C4-2B (cell line): Measurements from ENCODE around the gene STAT4.

Experiments used
- CTCF ChIP-seq: fragments of 450-650 bp; conservative IDR thresholded peaks from 2 replicates; pipeline ENCODE4 v1.5.1; 2017; ENCODE audit warnings: mild to moderate bottlenecking
- ZFX ChIP-seq: fragments of 450-650 bp; IDR thresholded peaks from 2 replicates; pipeline ENCODE4 v1.6.1; 2017

- no peak for TF ChIP-seq CTCF
- TF ChIP-seq ZFX = no peak
Measured at GRCh38 chr2:191125646-191126045, 25.1 kb downstream of the STAT4 start.
